IMR-90 (cell line): ENCODE results near the gene C6orf120.

Experiments used
- BHLHE40 ChIP-seq: fragments of 150-350 bp; IDR thresholded peaks from 2 replicates; pipeline ENCODE4 v1.6.1; 2016; ENCODE audit warnings: mild to moderate bottlenecking, low read depth, low read length
- CEBPB ChIP-seq: IDR thresholded peaks from 2 replicates; pipeline ENCODE4 v1.6.1; 2012; ENCODE audit warnings: low read depth, low read length, improper control_type of control experiment
- CTCF ChIP-seq: conservative IDR thresholded peaks from 2 replicates; pipeline ENCODE4 v1.5.1; 2012; ENCODE audit warnings: mild to moderate bottlenecking, low read depth, low read length, improper control_type of control experiment
- FOS ChIP-seq: fragments of 150-350 bp; IDR thresholded peaks from 2 replicates; pipeline ENCODE4 v1.6.1; 2016; ENCODE audit warnings: low read depth, low read length
- MAFK ChIP-seq: IDR thresholded peaks from 2 replicates; pipeline ENCODE4 v1.6.1; 2012; ENCODE audit warnings: low read depth, low read length, improper control_type of control experiment
- MXI1 ChIP-seq: IDR thresholded peaks from 2 replicates; pipeline ENCODE4 v1.6.1; 2012; ENCODE audit warnings: low read depth, mild to moderate bottlenecking, low read length, moderate library complexity, borderline replicate concordance
- POLR2A ChIP-seq: IDR thresholded peaks from 2 replicates; pipeline ENCODE4 v1.6.1; 2012; ENCODE audit warnings: mild to moderate bottlenecking, low read depth, low read length
- RAD21 ChIP-seq: IDR thresholded peaks from 2 replicates; pipeline ENCODE4 v1.6.1; 2012; ENCODE audit warnings: low read length, improper control_type of control experiment
- RFX5 ChIP-seq: IDR thresholded peaks from 2 replicates; pipeline ENCODE4 v1.8.0; 2012; ENCODE audit warnings: low read depth, mild to moderate bottlenecking, low read length, moderate library complexity
- SMC3 ChIP-seq: fragments of 150-350 bp; IDR thresholded peaks from 2 replicates; pipeline ENCODE4 v1.6.1; 2016; ENCODE audit warnings: low read depth, mild to moderate bottlenecking, antibody characterized with exemption, low read length, moderate library complexity
- USF2 ChIP-seq: fragments of 150-350 bp; IDR thresholded peaks from 2 replicates; pipeline ENCODE4 v1.6.1; 2017; ENCODE audit warnings: mild to moderate bottlenecking, antibody characterized with exemption, low read length, low read depth

GRCh38 chr6:169738976-169739529 lies 37.1 kb downstream of the C6orf120 start:
- TF ChIP-seq CTCF: no peak
- no peak for TF ChIP-seq POLR2A
- TF ChIP-seq MXI1: no peak
- TF ChIP-seq CEBPB: no peak
- TF ChIP-seq FOS: no peak
- TF ChIP-seq RAD21: no peak
- TF ChIP-seq SMC3: no peak
- no peak for TF ChIP-seq BHLHE40
- no peak for TF ChIP-seq MAFK
- TF ChIP-seq RFX5: no peak
- TF ChIP-seq USF2: no peak
